Measurements from ENCODE around the gene EEPD1. TPM values are rescaled to one million over a fixed set of nuclear protein-coding genes. Genes with fewer than 3 reads are reported as not detected.
"Not testable (repeated sequence)": the region's sequence is repeated elsewhere in the genome, so short reads cannot be mapped to it uniquely, and the experiment has no call there.

EEPD1 gene
- total RNA-seq, 6 experiments from 2014 or later: 5.9 to 18.6 (median 10.6) TPM

GRCh38 chr7:36244429-36244828 lies 91.4 kb downstream of the EEPD1 start:
- ATAC-seq: no peak
- Histone ChIP-seq H3K4me1 (peaks cover 0 to 4% (median 0%) of the 10 kb centered on the region in 4 donors), H3K27me3 (no peaks in the 10 kb centered on the region), H3K27ac (no peak overlapping the region), H3K9me3 (no peaks in the 10 kb centered on the region), H3K36me3 (no peaks in the 10 kb centered on the region), H3K4me3 (no peak overlapping the region)
- no peak for DNase-seq
- no peak for TF ChIP-seq CTCF (IDR thresholded peaks at IDR 0.05)
- TF ChIP-seq POLR2A (IDR thresholded peaks at IDR 0.05): no peak
- intact Hi-C loops (cut with DNase I): no loop called here
- 76% methylated on average over 4 of the region's 5 CpGs for WGBS (ENCODE audit: insufficient coverage, low coverage, low lambda C conversion rate, missing lambda C conversion rate)

GRCh38 chr7:36245684-36246299 lies 92.7 kb downstream of the EEPD1 start:
- Histone ChIP-seq H3K4me3 (no peak overlapping the region), H3K27ac (no peak overlapping the region), H3K27me3 (no peaks in the 10 kb centered on the region), H3K36me3 (no peaks in the 10 kb centered on the region), H3K9me3 (no peaks in the 10 kb centered on the region), H3K4me1 (peaks cover 0 to 4% (median 0%) of the 10 kb centered on the region in 4 donors)
- TF ChIP-seq POLR2A (IDR thresholded peaks at IDR 0.05) (no peak), CTCF (IDR thresholded peaks at IDR 0.05) (no peak)
- WGBS (ENCODE audit: insufficient coverage, low coverage, low lambda C conversion rate, missing lambda C conversion rate): 71% methylated on average over 2 of the region's 4 CpGs
- no peak for DNase-seq
- intact Hi-C loops (cut with DNase I): no loop called here
- no peak for ATAC-seq

- intact Hi-C loops (cut with DNase I): no loop called here
- WGBS (ENCODE audit: insufficient coverage, low coverage, low lambda C conversion rate, missing lambda C conversion rate): 68% methylated on average over 5 of the region's 5 CpGs
- TF ChIP-seq POLR2A (IDR thresholded peaks at IDR 0.05) (no peak), CTCF (IDR thresholded peaks at IDR 0.05) (no peak)
- no peaks in the 10 kb centered on the region for H3K4me1 ChIP-seq
- no peak overlapping the region for H3K4me3 ChIP-seq
- DNase-seq: no peak
- no peaks in the 10 kb centered on the region for H3K27me3 ChIP-seq
- no peak for ATAC-seq
- no peaks in the 10 kb centered on the region for H3K36me3 ChIP-seq
- no peak overlapping the region for H3K27ac ChIP-seq
- no peaks in the 10 kb centered on the region for H3K9me3 ChIP-seq
Measured at GRCh38 chr7:36249091-36249490, 96.0 kb downstream of the EEPD1 start.

GRCh38 chr7:36253699-36254098 lies 100.6 kb downstream of the EEPD1 start:
- Histone ChIP-seq H3K4me3 (no peak overlapping the region), H3K27ac (no peak overlapping the region), H3K4me1 (peaks cover 0 to 5% (median 0%) of the 10 kb centered on the region in 4 donors), H3K27me3 (no peaks in the 10 kb centered on the region), H3K36me3 (no peaks in the 10 kb centered on the region), H3K9me3 (no peaks in the 10 kb centered on the region)
- WGBS (ENCODE audit: insufficient coverage, low coverage, low lambda C conversion rate, missing lambda C conversion rate): 71% methylated on average over 1 of the region's 1 CpG
- ATAC-seq (no peak), DNase-seq (no peak)
- TF ChIP-seq POLR2A (IDR thresholded peaks at IDR 0.05) (no peak), CTCF (IDR thresholded peaks at IDR 0.05) (no peak)
- intact Hi-C loops (cut with DNase I): no loop called here

GRCh38 chr7:36258510-36259259 lies 105.6 kb downstream of the EEPD1 start:
- intact Hi-C loops (cut with DNase I); H3K27ac ChIP-seq; H3K36me3 ChIP-seq; H3K27me3 ChIP-seq; H3K4me3 ChIP-seq; H3K9me3 ChIP-seq: not testable (repeated sequence)
- 38% methylated on average over 8 of the region's 18 CpGs for WGBS (ENCODE audit: insufficient coverage, low coverage, low lambda C conversion rate, missing lambda C conversion rate)
- ATAC-seq (peak; percentile 87 to 97 (median 92)), DNase-seq (peak; percentile 74 to 86 (median 79))
- H3K4me1 ChIP-seq: peaks cover 0 to 22% (median 2%) of the 10 kb centered on the region in 4 donors
